GM19099 (cell line): ENCODE results near the gene CERK.

Experiments used
- POLR2A ChIP-seq: IDR thresholded peaks from 3 replicates; pipeline ENCODE4 v1.6.1; 2011; ENCODE audit warnings: low read depth; ENCODE audit not compliant: insufficient read length; ENCODE audit errors: extremely low read depth

CERK gene

GRCh38 chr22:46754826-46755225, 16.8 kb upstream of the CERK start:
- no peak for TF ChIP-seq POLR2A

- no peak for TF ChIP-seq POLR2A
Observed at GRCh38 chr22:46754110-46754799, 16.2 kb upstream of the CERK start.

- TF ChIP-seq POLR2A = no peak
Observed at GRCh38 chr22:46753761-46754109, 15.7 kb upstream of the CERK start.

- no peak for TF ChIP-seq POLR2A
Observed at GRCh38 chr22:46753360-46753759, 15.3 kb upstream of the CERK start.

GRCh38 chr22:46752988-46753310, 14.9 kb upstream of the CERK start:
- TF ChIP-seq POLR2A = no peak

- no peak for TF ChIP-seq POLR2A
Observed at GRCh38 chr22:46752286-46752987, 14.4 kb upstream of the CERK start.

- no peak for TF ChIP-seq POLR2A
Observed at GRCh38 chr22:46750863-46751443, 12.9 kb upstream of the CERK start.

GRCh38 chr22:46750530-46750800, 12.4 kb upstream of the CERK start:
- no peak for TF ChIP-seq POLR2A

GRCh38 chr22:46749682-46750529, 11.9 kb upstream of the CERK start:
- TF ChIP-seq POLR2A = no peak

- no peak for TF ChIP-seq POLR2A
Observed at GRCh38 chr22:46748908-46749675, 11.0 kb upstream of the CERK start.

GRCh38 chr22:46748206-46748907, 10.3 kb upstream of the CERK start:
- no peak for TF ChIP-seq POLR2A

GRCh38 chr22:46747646-46748045, 9.6 kb upstream of the CERK start:
- TF ChIP-seq POLR2A = no peak

- no peak for TF ChIP-seq POLR2A
Observed at GRCh38 chr22:46746620-46747019, 8.6 kb upstream of the CERK start.

- TF ChIP-seq POLR2A = no peak
Observed at GRCh38 chr22:46746192-46746591, 8.1 kb upstream of the CERK start.
